ACHN (cell line): ENCODE results near the gene CHERP.
"Not testable (repeated sequence)": the region's sequence is repeated elsewhere in the genome, so short reads cannot be mapped to it uniquely, and the experiment has no call there.

Experiments used
- DNase-seq: peaks from one replicate; pipeline ENCODE4 v3.0.0-alpha.2; 2015
- in situ Hi-C: cut with HindIII; loops from 2 replicates; pipeline ENCODE4 v1.10.0; 2017; ENCODE audit warnings: low sequenced_read_pairs, low pct_ligation_motif_present, low pct_unique_long_range_greater_than_20kb

Gene CHERP

DNA sequence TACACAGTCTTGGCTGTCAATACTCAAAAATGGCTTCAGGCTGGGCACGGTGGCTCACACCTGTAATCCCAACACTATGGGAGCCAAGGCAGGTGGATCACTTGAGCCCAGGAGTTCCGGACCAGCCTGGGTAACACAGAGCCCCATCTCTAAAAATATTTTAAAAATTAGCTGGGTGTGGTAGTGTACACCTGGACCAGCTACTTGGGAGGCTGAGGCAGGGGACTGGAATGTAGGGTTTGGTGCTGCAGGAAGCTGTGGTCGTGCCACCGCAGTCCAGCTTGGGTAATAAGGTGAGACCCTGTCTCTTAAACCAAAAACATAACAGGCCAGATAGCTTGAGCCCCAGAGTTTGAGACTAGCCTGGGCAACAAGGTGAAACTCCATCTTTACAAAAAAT, 6.7 kb upstream of the CHERP start:
- no peak for DNase-seq

DNA sequence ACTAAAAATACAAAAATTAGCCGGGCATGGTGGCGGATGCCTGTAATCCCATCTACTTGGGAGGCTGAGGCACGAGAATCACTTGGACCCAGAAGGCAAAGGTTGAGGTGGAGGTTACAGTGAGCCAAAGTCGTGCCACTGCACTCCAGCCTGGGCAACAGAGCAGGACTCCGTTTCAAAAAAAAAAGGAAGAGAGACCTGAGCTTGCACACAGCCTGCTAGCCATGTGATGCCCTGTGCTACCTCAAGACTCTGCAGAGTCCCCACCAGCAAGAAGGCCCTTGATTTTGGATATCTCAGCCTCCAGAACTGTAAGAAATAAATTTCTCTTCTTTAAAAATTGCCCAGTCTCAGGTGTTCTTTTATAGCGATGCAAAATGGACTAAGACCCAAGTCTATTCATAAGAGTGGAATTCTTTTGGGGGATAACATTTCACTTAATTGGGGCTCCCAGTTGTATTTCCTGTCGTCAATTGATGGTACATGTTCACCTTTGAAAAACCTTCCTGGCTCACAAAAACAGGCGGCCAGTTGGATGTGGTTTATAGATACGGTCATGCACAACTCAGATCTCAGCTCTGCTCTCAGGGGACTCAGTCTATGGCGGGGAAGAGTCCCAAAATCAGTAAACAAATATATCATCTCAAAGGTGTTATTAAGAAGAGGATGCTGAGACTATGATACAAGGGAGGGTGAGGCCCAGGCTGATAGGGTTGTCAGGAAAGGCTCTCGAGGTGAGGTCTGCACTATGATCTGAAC, 2.4 kb upstream of the CHERP start:
- DNase-seq = no peak
- in situ Hi-C loops = no loop called here

More for the DNA sequence above, 6.7 kb upstream of the CHERP start:
- in situ Hi-C loops = no loop called here

- DNase-seq, in situ Hi-C loops: not testable (repeated sequence)
Observed at GRCh38 chr19:16543734-16544133, 1.5 kb upstream of the CHERP start.

DNA sequence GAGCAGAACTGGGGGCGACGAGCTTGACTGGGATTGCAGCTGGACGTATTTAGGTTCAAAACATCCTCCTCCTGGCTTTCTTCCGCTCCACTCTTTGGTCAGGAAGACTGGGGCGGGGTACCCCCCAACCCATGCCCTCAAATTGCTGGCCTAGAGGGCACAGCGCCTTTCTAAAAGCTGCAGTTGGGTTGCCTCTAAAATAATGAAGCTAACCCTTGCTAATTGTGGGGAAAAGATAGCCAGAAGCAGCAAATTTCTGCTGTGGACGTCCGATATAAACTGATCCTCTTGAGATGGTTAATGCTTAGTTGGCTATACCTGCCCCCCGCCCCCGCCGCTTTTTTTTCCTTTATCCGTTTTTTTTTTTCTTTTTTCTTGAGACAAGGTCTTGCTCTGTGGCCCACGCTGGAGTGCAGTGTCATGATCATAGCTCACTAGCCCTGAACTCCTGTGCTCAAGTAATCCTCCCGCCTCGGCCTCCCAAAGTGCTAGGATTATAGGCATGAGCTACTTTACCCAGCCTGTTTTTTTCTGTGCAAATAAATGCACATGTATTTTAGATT, 754 bp upstream of the CHERP start:
- in situ Hi-C loops = no loop called here
- peak; percentile 16 for DNase-seq

DNA sequence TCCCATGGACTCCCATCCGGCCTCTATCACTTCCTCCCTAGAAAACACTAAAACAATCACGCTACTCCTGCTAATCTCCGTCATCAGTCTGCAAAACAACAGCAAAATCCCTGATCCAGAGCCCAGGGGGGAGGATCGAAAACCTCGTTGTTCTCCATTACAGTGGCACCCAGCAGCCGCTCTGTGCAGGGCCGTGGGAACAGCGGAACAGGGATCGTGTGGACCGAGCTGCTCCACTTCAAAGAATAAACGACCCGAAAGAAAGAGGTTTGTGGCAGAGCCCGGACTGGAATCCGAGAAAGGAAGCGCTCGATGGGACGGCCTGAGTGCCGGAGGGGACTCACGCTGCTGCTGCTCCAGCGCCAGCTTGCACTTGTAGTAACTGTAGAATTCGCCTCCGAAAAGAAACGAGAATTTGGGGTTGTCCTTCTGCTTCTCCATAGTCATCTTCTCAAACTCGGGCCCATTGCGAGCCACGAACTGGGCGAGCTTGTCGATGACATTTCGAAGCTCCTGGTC, 652 bp downstream of the CHERP start:
- DNase-seq = peak; percentile 8
- in situ Hi-C loops = no loop called here

- in situ Hi-C loops = no loop called here
- DNase-seq = no peak
Observed at GRCh38 chr19:16540948-16541347, 1.3 kb downstream of the CHERP start.

DNA sequence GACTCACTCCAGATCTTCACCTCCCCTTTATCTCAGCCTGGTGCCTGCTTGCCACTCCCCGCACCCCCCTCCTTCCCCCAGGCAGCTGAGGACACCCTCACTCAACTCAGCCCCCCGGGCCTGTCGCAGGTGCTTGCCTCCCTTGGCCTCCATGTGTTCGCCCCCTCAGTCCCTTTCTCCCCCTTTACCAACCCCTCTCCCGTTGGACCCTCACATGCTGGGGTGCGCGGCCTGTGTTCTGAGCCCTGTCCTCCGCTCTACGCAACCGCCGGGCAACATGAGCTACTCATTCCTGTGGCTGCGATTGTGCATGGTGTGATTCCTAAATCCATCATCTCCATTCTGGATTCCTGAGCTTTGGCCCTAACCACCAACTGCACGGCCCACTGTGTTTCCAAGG, 5.1 kb downstream of the CHERP start:
- in situ Hi-C loops = no loop called here
- DNase-seq = no peak

- in situ Hi-C loops = no loop called here
Observed at GRCh38 chr19:16536130-16536529, 6.1 kb downstream of the CHERP start.

DNA sequence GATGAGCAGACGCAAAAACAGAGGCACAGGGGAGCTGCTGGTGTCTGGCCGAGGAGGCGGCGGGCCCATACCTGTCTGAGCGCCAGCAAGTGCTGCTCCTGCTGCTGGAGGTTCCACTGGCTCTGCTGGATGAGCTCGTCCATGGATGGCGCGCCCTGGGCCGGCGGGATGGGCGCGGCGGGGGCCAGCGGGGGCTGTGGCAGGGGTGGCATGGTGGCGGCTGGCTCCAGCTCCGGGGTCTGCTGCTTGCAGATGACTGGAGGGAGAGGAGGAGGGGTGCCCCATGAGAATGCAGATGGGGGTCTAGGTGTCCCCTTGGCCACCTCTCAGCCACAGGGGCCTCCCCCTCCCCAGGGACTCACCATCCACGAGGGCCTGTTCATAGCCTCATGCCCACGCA, 6.9 kb downstream of the CHERP start:
- no peak for DNase-seq
- in situ Hi-C loops = no loop called here

More at GRCh38 chr19:16536130-16536529, 6.1 kb downstream of the CHERP start:
- no peak for DNase-seq

- in situ Hi-C loops = no loop called here
- DNase-seq = no peak
Observed at GRCh38 chr19:16532440-16533234, 9.6 kb downstream of the CHERP start.

DNA sequence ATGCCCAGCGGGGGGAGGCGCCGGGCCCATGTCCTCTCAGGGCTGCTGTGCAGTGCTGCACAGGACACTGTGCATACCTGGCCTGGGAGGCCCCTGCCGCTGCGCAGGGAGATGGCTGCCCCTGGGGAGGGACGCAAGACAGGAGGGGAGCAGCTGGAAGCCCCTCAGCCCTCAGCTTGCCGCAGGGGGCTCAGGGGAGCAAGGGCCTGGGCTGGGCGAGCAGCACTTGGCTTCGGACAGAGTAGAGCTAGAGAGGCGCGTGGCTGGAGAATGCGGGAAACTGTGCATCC, 10.9 kb downstream of the CHERP start:
- in situ Hi-C loops = no loop called here
- no peak for DNase-seq

DNA sequence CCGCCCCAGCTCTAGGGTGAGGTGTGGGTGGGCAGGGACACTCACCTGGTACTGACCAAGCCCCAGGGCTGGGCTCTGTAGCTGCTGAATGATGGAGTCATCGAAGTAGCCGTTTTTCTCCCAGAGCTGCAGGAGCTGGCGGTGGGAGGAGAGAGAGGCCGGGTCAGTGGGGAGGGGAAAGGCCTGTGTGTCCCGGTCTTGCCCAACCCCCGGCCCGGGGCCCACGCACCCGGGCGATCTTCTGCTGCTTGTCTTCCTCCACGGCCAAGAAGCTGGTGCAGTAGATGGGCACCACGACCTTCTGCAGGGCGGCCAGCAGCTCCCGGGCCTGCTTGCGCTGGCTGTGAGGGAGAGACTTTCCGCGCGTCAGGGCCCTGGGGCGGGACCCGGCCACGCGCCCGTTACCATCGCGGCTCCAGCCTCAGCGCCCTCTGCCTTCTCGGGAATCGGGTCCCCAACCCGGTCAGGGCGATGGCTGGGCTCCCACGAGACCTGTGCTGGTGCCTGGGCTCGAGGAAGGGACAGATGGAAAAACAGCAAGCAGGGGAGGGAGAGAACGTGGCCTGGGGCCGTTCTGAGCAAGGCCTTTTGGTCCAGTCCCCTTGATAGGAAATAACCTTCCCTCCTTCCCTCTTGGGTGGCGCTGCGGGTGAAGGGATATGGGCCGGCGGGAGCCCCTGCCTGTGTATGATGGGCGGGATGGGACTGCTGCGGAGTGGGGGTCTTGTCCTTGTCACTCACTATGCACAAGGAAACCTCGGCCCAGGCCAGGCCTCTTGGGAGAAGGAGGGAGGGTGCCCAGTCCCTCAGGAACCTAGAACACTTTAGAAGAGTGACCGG, 11.5 kb downstream of the CHERP start:
- no peak for DNase-seq
- in situ Hi-C loops = no loop called here

DNA sequence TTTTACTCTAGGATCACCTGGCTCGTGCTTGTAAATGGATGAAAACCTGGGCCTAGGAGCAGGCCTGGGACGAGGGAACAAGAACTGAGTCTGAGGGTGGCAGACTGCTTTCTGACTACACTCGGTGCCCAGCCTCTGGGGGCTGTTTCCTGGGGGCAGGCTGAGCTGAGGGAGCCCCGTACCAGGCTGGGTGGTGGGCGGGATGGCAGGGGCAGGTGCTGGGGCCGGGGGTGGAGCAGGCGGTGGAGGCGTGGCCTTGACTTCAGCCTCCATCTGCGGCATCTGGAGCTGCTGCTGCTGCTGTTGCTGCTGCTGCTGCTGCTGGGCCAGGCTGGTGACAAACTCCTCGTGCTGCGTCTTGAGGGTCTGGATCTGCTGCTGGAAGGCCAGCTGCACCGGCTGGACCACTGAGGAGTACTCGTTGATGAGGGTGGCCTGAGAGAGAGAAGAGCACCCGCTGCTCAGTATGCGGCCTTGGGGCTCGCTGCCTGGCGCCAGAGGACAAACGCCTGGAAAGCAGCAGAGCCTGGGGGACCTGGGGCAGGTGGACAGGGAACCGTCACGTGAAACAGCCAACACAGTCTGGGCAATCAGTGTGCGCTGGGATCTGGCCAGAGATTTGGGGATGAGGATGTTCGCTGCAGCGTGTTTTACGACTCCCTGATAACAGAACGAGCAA, 12.6 kb downstream of the CHERP start:
- no peak for DNase-seq

GRCh38 chr19:16527971-16528521, 14.2 kb downstream of the CHERP start:
- DNase-seq = peak; percentile 17
- in situ Hi-C loops = no loop called here

More for the DNA sequence above, 12.6 kb downstream of the CHERP start:
- in situ Hi-C loops = no loop called here

DNA sequence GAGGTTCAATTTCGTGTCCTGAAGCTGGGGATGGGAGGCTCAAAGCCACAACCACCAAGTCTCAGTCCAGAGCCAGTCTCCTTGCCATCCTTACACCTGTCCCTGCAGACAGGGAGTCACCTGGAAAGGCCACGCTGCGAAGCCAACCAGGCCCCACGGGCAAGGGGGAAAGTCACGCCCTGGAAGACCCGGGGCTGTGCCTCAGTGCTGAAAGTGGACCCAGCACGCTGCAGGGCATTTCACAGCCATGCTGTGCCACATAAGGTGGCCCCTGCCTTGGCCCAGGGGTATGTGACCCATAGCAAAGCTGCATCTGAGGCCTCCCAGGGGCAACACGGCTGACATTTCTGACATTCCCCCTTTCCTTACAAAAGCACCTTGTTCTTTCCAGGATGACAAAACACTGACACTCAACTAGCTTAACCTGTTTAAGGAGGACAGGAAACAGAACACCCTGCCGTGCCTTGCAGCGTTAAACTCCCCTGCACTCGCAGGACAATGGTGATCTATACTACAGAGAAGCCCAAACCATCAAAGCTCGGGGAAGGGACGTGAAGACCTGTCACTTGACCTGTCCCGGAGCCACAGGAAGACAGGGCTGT, 14.8 kb downstream of the CHERP start:
- DNase-seq = no peak
- in situ Hi-C loops = no loop called here

GRCh38 chr19:16525751-16526481, 16.3 kb downstream of the CHERP start:
- in situ Hi-C loops = no loop called here
- no peak for DNase-seq
